ENCODE results near the gene ANXA2R.

Gene ANXA2R

GRCh38 chr5:42994555-42995359, 45.4 kb downstream of the ANXA2R start:
- peak; percentile 61 for DNase-seq

- DNase-seq = no peak
These were observed 45.9 kb downstream of the ANXA2R start for GRCh38 chr5:42994246-42994554.

- no peak for DNase-seq
These were observed 46.4 kb downstream of the ANXA2R start for GRCh38 chr5:42993516-42994245.

GRCh38 chr5:42992088-42992879, 47.8 kb downstream of the ANXA2R start:
- no peak for DNase-seq

- no peak for DNase-seq
These were observed 48.6 kb downstream of the ANXA2R start for GRCh38 chr5:42991404-42992087.

- DNase-seq = no peak
These were observed 49.2 kb downstream of the ANXA2R start for GRCh38 chr5:42990892-42991291.

All from NCI-H526 treated with DMSO at 0.1 percent for 48 hours (cell line).